ENCODE data around the gene EIF4E2. TPM values are rescaled to one million over a fixed set of nuclear protein-coding genes. Genes with fewer than 3 reads are reported as not detected.

Gene EIF4E2
- total and polyA plus RNA-seq, 2 donors (not counting 3 experiments of a cell fraction or from before 2014, with no cell fraction given), result 50.0 to 96.5 TPM

DNA sequence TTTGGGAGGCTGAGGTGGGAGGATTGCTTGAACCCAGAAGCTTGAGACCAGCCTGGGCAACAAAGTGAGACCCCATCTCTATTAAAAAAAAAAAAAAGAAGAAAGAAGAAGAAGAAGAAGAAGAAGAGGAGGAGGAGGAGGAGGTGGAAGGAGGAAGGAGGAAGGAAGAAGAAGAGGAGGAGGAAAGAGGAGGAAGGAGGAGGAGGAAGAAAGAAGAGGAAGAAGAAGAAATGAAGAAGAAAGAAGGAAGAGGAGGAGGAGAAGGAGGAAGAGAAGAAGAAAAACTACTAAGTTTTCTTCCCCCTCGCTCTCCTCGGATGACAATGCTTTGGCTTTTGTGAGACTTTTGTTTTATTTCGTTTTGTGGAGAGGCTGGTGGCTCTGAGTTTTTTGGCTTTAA is 52.8 kb downstream of the EIF4E2 start:
- no peak for TF ChIP-seq POLR2AphosphoS5 (IDR thresholded peaks at IDR 0.05; ENCODE audit: insufficient read depth, low read depth, low read length)
- TF ChIP-seq FOS (IDR thresholded peaks at IDR 0.05; ENCODE audit: borderline replicate concordance, insufficient read depth, low read length), result no peak
- TF ChIP-seq GATA2 (IDR thresholded peaks at IDR 0.05; ENCODE audit: insufficient read depth, insufficient read length, low read depth, low read length), result no peak
- TF ChIP-seq, protein P1, sequence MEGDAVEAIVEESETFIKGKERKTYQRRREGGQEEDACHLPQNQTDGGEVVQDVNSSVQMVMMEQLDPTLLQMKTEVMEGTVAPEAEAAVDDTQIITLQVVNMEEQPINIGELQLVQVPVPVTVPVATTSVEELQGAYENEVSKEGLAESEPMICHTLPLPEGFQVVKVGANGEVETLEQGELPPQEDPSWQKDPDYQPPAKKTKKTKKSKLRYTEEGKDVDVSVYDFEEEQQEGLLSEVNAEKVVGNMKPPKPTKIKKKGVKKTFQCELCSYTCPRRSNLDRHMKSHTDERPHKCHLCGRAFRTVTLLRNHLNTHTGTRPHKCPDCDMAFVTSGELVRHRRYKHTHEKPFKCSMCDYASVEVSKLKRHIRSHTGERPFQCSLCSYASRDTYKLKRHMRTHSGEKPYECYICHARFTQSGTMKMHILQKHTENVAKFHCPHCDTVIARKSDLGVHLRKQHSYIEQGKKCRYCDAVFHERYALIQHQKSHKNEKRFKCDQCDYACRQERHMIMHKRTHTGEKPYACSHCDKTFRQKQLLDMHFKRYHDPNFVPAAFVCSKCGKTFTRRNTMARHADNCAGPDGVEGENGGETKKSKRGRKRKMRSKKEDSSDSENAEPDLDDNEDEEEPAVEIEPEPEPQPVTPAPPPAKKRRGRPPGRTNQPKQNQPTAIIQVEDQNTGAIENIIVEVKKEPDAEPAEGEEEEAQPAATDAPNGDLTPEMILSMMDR (IDR thresholded peaks at IDR 0.05; ENCODE audit: extremely low read depth in 1 of 2, insufficient read depth in 1 of 2, low read depth in 1 of 2, low read length in 2 of 2), result no peak
- no peak for TF ChIP-seq JUN (IDR thresholded peaks at IDR 0.05; ENCODE audit: borderline replicate concordance, insufficient read depth, insufficient read length, low read depth)
- no peak for TF ChIP-seq EZH2 (IDR thresholded peaks at IDR 0.05; ENCODE audit: borderline replicate concordance, low read depth, low read length, severe bottlenecking)
- no peak for TF ChIP-seq MYC (IDR thresholded peaks at IDR 0.05; ENCODE audit: low read depth, low read length)
- no peak for TF ChIP-seq POLR2A (IDR thresholded peaks at IDR 0.05; ENCODE audit: low read depth, low read length)
- no peak for TF ChIP-seq MAX (IDR thresholded peaks at IDR 0.05; ENCODE audit: insufficient read depth, insufficient read length)
- no peaks in the 10 kb centered on the region for H3K79me2 ChIP-seq (ENCODE audit: control insufficient read depth, insufficient read depth, low read length)
- intact Hi-C loops (cut with micrococcal nuclease) (loop anchor here (10.0 kb wide), 2 partner anchors 422 to 452 kb away; no protein-coding TSS in a partner anchor), dilution Hi-C loops (cut with MboI; ENCODE audit: extremely low pct_ligation_motif_present, low sequenced_read_pairs) (no loop called here)
- H3K9me3 ChIP-seq (replicated peaks; ENCODE audit: control insufficient read depth, insufficient read depth, low read length), result no peaks in the 10 kb centered on the region
- no peak for DNase-seq (ENCODE audit: low read depth, low spot score)
- no peak overlapping the region for H3K27ac ChIP-seq (ENCODE audit: insufficient read depth, low read depth, low read length)
- H4K20me1 ChIP-seq (replicated peaks; ENCODE audit: control insufficient read depth, extremely low read depth, insufficient read depth, low read length), result no peaks in the 10 kb centered on the region
- H3K9me1 ChIP-seq (replicated peaks; ENCODE audit: control insufficient read depth, extremely low read depth, insufficient read depth, low read length), result no peaks in the 10 kb centered on the region
- no peak overlapping the region for H3K4me2 ChIP-seq (ENCODE audit: insufficient read depth, low read length)
- no peak for FAIRE-seq
- no peak overlapping the region for H3K9ac ChIP-seq (replicated peaks; ENCODE audit: extremely low read depth, insufficient read depth, low read length)
- H3K36me3 ChIP-seq (ENCODE audit: control insufficient read depth in 2 of 2, extremely low read depth in 1 of 2, insufficient read depth in 2 of 2, low read length in 2 of 2), result no peaks in the 10 kb centered on the region
- ChIA-PET POLR2A (no interaction called here), CTCF (interaction anchor here (0.9 kb wide), 2 partner anchors 64 to 66 kb away, joined by 3 read pairs; no protein-coding TSS in a partner anchor)
- no peak overlapping the region for H2AFZ ChIP-seq (ENCODE audit: low read depth, low read length)
- H3K4me3 ChIP-seq (replicated peaks in 1 of 3; ENCODE audit: insufficient read depth in 1 of 3, low read depth in 1 of 3, low read length in 3 of 3), result no peak overlapping the region
- H3K27me3 ChIP-seq (ENCODE audit: control insufficient read depth in 2 of 2, insufficient read depth in 2 of 2, low read length in 2 of 2), result peaks cover 0 to 2% of the 10 kb centered on the region in 2 experiments
- no peaks in the 10 kb centered on the region for H3K4me1 ChIP-seq (ENCODE audit: control insufficient read depth, extremely low read depth, insufficient read depth, low read length)
- BruUV-seq (replicated peaks), result no TSS peak

Measured in endothelial cell of umbilical vein (primary cell).